Duodenal mucosa (tissue), 2 donors: ENCODE results near the gene C14orf93.

Experiments used
- H3K27ac ChIP-seq: one replicate; pipeline ENCODE4 v1.7.0; 2013; ENCODE audit warnings: low read depth, low read length
- H3K27me3 ChIP-seq, 2 donors: one replicate each; pipeline ENCODE4 v1.7.0; 2013; ENCODE audit warnings: low read length in 2 of 2, control low read depth in 1 of 2; ENCODE audit not compliant: insufficient read depth in 2 of 2, control insufficient read depth in 1 of 2
- H3K36me3 ChIP-seq, 2 donors: one replicate each; pipeline ENCODE4 v1.7.0; 2013; ENCODE audit warnings: low read length in 2 of 2, control low read depth in 1 of 2; ENCODE audit not compliant: insufficient read depth in 2 of 2, control insufficient read depth in 1 of 2
- H3K4me1 ChIP-seq, 2 donors: one replicate each; pipeline ENCODE4 v1.7.0; 2013; ENCODE audit warnings: low read length in 2 of 2, control low read depth in 1 of 2; ENCODE audit not compliant: insufficient read depth in 2 of 2, control insufficient read depth in 1 of 2
- H3K4me3 ChIP-seq, 2 donors: one replicate each; pipeline ENCODE4 v1.7.0; 2013; ENCODE audit warnings: low read length in 2 of 2, low read depth in 1 of 2
- H3K9ac ChIP-seq, 2 donors: one replicate each; pipeline ENCODE4 v1.7.0; 2013; ENCODE audit warnings: low read length in 2 of 2, low read depth in 1 of 2
- H3K9me3 ChIP-seq, 2 donors: one replicate each; pipeline ENCODE4 v1.7.0; 2013; ENCODE audit warnings: low read length in 2 of 2, control low read depth in 1 of 2; ENCODE audit not compliant: control insufficient read depth in 1 of 2

Gene C14orf93, protein sequence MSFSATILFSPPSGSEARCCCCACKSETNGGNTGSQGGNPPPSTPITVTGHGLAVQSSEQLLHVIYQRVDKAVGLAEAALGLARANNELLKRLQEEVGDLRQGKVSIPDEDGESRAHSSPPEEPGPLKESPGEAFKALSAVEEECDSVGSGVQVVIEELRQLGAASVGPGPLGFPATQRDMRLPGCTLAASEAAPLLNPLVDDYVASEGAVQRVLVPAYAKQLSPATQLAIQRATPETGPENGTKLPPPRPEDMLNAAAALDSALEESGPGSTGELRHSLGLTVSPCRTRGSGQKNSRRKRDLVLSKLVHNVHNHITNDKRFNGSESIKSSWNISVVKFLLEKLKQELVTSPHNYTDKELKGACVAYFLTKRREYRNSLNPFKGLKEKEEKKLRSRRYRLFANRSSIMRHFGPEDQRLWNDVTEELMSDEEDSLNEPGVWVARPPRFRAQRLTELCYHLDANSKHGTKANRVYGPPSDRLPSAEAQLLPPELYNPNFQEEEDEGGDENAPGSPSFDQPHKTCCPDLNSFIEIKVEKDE

DNA sequence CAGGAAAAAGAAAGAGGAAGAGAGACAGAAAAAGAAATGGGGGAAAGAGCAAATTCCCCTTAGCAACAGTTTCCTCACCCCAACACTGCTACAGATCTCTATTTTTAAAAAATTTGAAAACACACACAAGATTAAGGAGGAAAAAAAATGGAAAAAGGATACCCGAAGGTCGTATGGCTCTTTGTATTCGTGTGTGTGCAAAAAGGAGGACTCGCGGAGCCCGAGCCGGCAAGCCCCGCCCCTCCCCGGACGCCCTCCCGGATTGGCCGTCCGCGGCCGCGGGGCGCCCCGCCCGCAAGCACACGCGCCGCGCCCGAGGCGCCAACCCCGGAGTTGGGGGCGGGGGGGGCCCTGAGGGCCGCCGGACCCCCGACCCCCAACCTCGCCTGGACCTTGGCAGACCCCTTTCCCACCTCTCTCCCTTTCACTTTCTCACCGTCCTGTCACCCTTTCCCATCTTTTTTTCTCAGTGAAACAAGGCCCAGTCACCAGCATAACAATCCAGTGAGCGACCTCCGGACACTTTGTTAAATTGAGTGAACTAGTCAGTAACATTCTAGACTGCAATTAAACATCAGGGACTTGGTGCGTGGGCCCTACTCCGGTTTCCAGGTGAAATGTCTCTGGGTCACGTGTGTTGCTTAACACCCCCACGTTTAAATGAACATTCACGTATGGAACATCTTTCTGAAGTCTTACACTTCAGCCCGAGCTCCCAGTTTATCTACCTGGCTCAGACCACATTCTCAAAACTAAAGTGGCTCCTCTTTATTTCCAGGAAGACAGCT is at the start of gene C14orf93:
C14orf93 (minus strand) TSS at position 205 of the 788 bp plus-strand sequence. CDS start 11,120 bp downstream, outside the sequence.
- Histone ChIP-seq H3K27ac (no peak within 1 kb of the TSS), H3K9ac (peak within 1 kb of the TSS; percentile 56 to 60), H3K9me3 (no peaks in the 10 kb centered on the region)

DNA sequence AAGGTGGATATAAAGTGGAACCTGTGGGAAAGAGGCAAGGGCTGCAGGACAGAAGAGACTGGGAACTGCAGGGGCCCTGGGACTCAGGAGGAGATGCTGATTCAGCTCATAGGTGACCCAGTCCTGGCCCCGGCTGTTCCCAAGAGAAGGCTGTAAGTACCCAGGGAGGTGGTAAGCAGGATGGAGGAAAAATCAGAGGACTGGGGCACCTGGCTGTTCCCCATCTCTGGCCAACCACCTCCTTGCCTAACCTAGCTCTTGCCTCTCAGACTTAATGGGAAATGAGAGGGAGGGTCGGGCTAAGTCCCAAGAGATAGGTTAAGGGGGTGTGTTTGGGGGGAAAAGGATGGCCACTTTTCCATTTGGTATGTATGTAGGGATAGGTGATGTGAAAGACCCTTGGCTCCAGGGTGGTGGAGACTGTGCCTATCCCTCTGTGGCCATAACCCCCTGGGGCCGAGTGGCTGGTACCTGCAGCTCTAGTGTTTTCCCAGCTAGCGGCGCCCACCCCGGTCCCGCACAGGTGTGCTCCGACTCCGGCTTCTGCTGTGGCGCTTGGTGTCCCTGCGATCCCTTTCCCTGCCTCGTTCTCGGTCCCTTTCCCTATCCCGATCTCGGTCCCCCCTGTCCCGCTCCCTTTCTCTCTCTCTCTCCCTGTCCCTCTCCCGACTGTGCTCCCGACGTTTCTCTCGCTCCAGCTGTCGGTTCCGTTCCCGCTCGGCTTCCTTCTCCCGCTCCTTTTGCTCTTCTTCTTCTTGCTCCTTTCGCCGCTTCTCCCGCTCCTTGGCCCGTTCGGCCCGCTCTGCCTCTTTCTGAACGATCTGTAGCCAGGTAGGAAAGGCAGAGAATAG is 48.9 kb upstream of the C14orf93 start:
- H3K9ac ChIP-seq = no peak overlapping the region
- no peak overlapping the region for H3K27ac ChIP-seq
- H3K27me3 ChIP-seq = no peaks in the 10 kb centered on the region
- no peak overlapping the region for H3K4me3 ChIP-seq
- H3K9me3 ChIP-seq = no peaks in the 10 kb centered on the region
- peaks cover 14 to 17% of the 10 kb centered on the region in 2 donors for H3K4me1 ChIP-seq
- H3K36me3 ChIP-seq = peaks cover 35 to 47% of the 10 kb centered on the region in 2 donors

More for the DNA sequence above, at the start of gene C14orf93:
- Histone ChIP-seq H3K4me3 (peak within 1 kb of the TSS; percentile 75 to 76), H3K4me1 (peaks cover 14 to 30% of the 10 kb centered on the region in 2 donors), H3K36me3 (no peaks in the 10 kb centered on the region), H3K27me3 (no peaks in the 10 kb centered on the region)

DNA sequence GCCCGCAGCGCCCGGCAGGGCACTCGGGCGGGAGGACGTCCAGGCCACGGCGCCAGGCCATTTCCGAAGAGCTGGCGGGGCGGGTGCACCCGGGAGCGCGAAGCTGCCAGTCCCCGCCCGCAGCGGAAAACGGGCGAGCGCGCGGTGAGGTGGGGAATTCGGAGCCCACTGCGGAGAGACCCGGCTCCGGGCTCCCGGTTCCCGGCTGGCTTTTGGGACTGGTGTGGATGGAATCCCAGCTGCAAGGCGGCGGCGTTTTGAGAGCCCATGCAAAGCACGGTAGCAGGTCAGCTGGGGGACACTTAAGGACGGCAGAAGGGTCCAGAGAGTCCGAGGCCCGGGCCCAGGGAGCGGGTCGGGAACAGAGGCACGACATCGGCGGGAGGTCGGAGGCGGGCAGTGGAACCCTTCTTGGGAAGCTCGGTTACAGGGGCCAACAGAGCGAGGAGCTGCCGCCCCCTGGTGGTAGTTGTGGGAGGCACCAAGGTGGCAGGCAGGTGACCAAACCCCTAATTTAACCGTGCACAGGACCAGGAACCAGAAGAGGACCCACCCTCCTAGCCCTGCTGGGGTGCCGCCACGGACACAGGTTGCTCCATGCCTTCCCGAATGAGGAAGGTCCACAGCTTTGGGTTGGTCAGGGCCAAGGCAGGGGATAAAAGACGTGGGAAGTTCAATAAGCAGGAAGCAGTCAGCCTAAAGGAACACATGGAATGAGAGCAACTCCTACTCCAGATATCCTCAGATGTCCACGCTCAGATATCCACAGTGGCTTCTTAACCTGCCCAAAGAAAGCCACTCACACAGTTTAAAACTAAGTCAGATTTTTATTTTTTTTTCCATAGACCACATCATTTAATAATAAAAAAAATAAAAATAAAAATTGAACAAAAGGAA is 48.1 kb upstream of the C14orf93 start:
- Histone ChIP-seq H3K27ac (no peak overlapping the region), H3K9ac (peak overlapping the region in 1 of 2 donors; percentile 66), H3K4me3 (peak overlapping the region; percentile 72 to 74), H3K4me1 (peaks cover 14 to 17% of the 10 kb centered on the region in 2 donors), H3K9me3 (no peaks in the 10 kb centered on the region), H3K36me3 (peaks cover 26 to 38% of the 10 kb centered on the region in 2 donors), H3K27me3 (no peaks in the 10 kb centered on the region)

DNA sequence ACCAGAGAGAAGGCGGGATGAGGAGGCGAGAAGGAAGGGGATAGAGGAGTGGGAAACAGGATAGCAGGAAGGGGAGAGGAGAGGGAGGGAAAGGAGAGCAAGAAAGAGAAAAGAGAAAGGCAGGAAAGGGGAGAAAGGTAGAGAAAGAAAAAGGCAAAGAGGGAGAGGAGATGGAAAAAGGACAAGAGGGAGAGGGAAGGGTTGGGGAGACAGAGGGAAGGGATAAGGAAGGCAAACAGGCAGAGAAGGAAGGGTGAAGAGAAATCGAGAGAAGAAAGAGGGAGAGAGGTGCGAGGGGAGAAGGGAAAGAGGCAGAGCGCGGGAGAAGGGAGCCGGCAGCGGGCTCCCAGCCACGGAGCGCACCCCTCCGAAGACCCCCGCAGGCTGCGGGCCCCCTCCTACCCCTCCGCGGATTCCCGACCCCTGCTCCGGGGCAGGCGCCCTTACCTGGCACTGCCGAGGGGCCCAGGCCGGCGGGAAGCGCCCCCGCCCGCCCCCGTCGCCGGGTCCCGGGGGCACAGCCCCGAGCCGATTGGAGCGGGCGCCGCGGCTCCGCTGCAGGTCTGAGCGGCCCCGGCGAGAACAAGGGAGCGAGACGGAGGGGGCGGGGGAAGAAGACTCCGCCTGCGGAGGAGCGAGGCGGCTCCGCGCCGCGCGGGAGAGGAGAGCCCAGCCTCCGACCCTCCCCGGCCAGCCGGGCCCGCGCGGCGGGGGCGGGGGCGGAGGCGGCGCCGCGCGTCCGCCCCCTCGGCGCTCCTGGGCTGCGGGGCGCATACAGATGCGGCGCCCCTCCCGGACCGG is 47.2 kb upstream of the C14orf93 start, which contains the start of gene CDH24:
CDH24 (minus strand) TSS at position 565 of the 801 bp plus-strand sequence. CDS start 1,787 bp downstream, outside the sequence.
- peaks cover 18 to 29% of the 10 kb centered on the region in 2 donors for H3K36me3 ChIP-seq
- no peak within 1 kb of the TSS for H3K27ac ChIP-seq
- H3K27me3 ChIP-seq = no peaks in the 10 kb centered on the region

DNA sequence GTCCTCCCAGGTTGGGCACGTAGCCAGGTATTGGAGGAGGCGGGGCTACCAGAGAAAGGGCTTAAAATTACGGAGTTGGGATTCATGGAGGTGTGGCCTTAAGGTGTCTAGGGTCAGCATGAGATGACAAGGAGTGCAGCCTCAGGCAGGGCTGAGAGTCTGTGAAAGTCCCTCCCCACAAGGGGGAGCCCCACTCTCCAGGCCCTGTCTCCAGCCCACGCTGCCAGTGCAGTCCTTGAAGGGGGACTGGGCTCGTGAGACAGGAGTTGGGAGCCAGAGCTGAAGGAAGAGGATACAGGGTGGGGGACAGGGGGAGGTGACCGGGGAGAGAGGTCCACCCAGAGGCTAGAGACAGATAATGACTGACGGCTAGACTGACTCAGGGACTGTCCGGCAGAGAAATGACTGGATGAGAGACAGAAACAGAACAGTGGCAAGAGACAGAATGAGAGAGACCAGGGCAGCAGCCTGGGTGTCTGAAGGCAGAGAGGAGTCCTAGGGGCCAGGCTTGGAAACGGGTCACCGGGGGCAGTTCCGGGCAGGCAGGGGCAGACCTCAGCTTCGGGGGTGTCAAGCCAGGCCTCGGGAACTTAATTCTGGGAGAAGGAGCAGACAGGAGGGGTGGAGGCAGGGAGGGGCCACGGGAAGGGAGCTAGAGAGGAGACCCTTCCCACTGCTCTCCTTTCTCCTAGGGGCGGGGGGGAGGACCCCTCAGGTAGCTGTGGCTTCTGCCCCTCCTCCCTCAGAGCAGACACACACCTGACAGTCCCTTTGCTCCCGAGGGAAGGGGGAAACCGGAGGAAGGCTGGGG is 46.4 kb upstream of the C14orf93 start:
- peak overlapping the region; percentile 26 to 45 for H3K9ac ChIP-seq
- H3K27me3 ChIP-seq = no peaks in the 10 kb centered on the region
- no peaks in the 10 kb centered on the region for H3K9me3 ChIP-seq
- peak overlapping the region; percentile 48 to 61 for H3K4me3 ChIP-seq
- peaks cover 14 to 17% of the 10 kb centered on the region in 2 donors for H3K4me1 ChIP-seq
- H3K27ac ChIP-seq = no peak overlapping the region
- H3K36me3 ChIP-seq = peaks cover 14 to 26% of the 10 kb centered on the region in 2 donors

More for the DNA sequence above, 47.2 kb upstream of the C14orf93 start, which contains the start of gene CDH24:
- Histone ChIP-seq H3K9ac (peak within 1 kb of the TSS; percentile 33 to 66), H3K4me1 (peaks cover 14 to 17% of the 10 kb centered on the region in 2 donors), H3K9me3 (no peaks in the 10 kb centered on the region), H3K4me3 (peak within 1 kb of the TSS; percentile 72 to 74)

DNA sequence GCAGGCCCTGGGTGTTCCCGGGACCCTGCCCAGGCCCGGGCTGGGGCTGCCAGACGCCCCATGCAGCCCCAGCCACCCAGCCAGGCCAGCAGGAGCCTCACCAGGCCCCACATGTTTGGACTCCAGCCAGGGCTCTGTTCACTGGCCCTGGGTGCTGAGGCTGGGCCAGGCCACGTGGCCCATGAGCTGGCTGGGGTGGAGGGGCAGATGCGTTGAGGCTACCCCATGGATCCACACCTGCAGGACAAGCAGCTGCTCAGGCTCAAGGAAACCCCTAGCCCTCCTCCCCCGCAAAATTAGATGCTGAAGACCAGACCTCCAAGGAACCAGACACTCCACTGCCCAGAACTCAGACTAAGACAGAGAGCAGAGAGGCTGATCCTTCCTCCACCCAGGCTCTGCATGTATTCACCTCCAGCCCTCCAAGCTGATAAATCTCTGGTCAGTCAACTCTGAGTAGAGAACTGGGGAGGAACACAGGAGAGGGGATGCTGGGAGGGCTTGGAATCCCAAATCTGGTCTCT is 45.7 kb upstream of the C14orf93 start:
- Histone ChIP-seq H3K27me3 (no peaks in the 10 kb centered on the region), H3K4me3 (no peak overlapping the region), H3K36me3 (peaks cover 9 to 19% of the 10 kb centered on the region in 2 donors), H3K9ac (no peak overlapping the region), H3K4me1 (peaks cover 14 to 17% of the 10 kb centered on the region in 2 donors), H3K27ac (no peak overlapping the region), H3K9me3 (no peaks in the 10 kb centered on the region)

DNA sequence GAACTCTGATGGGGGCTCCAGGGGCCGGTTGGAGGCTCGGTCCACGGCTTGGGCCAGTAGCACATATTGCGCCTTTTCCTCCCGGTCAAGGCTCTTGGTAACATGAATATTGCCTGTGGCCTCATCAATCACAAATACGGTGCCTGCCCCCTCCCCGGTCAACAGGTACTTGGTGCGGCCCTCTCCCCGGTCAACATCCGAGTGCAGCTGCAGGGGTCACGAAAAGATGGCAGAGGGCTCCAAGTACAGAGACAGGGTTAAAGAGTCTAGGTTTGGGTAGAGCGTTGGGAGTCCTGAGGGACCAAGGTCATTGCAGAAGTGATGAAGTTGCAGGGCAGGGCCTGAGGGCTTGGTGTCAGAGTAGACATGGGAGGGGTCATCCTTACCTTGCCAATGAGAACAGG is 45.2 kb upstream of the C14orf93 start:
- Histone ChIP-seq H3K27me3 (no peaks in the 10 kb centered on the region), H3K9ac (no peak overlapping the region), H3K4me3 (no peak overlapping the region), H3K4me1 (peaks cover 14 to 17% of the 10 kb centered on the region in 2 donors), H3K36me3 (peaks cover 8 to 14% of the 10 kb centered on the region in 2 donors), H3K27ac (no peak overlapping the region), H3K9me3 (no peaks in the 10 kb centered on the region)
